Upper lobe of left lung (tissue), 4 donors: ENCODE results near the gene EVA1A.

ENCODE experiments used
- EP300 ChIP-seq, 4 donors: sonication (generic); formaldehyde crosslinking; IDR thresholded peaks; one replicate each; pipeline ENCODE4 v1.5.1; 2017; ENCODE audit warnings: antibody characterized with exemption in 4 of 4, control low read depth in 2 of 4
- POLR2A ChIP-seq, 4 donors: fragments of 450-650 bp; IDR thresholded peaks; one replicate each; pipeline ENCODE4 v1.5.1; 2016 to 2017; ENCODE audit warnings: antibody characterized with exemption in 4 of 4, mild to moderate bottlenecking in 2 of 4
- TF ChIP-seq, protein P1 (sequence below), 6 experiments: fragments of 450-650 bp in 4 of 6; fragments of 200-600 bp in 2 of 6; sonication (generic) in 2 of 6; IDR thresholded peaks; one replicate each; pipeline ENCODE4 v1.5.1; 2016 to 2019; ENCODE audit warnings: antibody characterized with exemption in 6 of 6

DNA sequence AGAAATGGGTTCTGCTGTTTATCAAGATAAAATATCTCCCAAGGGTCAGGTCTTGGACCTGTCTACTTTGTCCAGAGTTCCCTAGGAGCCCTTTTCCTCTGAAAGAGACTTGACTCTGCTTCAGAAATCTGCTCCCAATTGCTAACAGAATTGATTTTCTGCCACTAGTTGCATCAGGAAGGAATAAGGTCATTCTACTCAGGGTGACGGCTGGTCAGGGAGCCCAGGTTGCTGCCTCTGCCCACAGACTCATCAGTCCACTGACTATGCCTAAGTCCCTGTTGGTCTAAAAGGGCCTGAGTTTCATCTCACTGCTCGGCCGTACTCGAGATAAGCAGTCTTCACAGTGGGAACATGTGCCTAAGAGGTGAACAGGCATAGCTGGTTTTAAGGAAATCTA lies 61.2 kb downstream of the EVA1A start:
- TF ChIP-seq, protein P1, sequence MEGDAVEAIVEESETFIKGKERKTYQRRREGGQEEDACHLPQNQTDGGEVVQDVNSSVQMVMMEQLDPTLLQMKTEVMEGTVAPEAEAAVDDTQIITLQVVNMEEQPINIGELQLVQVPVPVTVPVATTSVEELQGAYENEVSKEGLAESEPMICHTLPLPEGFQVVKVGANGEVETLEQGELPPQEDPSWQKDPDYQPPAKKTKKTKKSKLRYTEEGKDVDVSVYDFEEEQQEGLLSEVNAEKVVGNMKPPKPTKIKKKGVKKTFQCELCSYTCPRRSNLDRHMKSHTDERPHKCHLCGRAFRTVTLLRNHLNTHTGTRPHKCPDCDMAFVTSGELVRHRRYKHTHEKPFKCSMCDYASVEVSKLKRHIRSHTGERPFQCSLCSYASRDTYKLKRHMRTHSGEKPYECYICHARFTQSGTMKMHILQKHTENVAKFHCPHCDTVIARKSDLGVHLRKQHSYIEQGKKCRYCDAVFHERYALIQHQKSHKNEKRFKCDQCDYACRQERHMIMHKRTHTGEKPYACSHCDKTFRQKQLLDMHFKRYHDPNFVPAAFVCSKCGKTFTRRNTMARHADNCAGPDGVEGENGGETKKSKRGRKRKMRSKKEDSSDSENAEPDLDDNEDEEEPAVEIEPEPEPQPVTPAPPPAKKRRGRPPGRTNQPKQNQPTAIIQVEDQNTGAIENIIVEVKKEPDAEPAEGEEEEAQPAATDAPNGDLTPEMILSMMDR (IDR thresholded peaks at IDR 0.05) = no peak
- no peak for TF ChIP-seq POLR2A (IDR thresholded peaks at IDR 0.05)
- no peak for TF ChIP-seq EP300 (IDR thresholded peaks at IDR 0.05)
